Fibroblast of lung (primary cell): ENCODE data around the gene LASP1. TPM values are rescaled to one million over a fixed set of nuclear protein-coding genes. Genes with fewer than 3 reads are reported as not detected.

Experiments
- DNase-seq, 2 donors: peaks; one replicate each; pipeline versions ENCODE4 v3.0.0 to v3.0.0-alpha.2; 2010; ENCODE audit warnings: low read depth in 2 of 2
- H2AFZ ChIP-seq: 2 replicates; pipeline ENCODE4 v1.5.1; 2012; ENCODE audit warnings: low read length, control low read depth, inconsistent platforms
- H3K27ac ChIP-seq: 2 replicates; pipeline ENCODE4 v1.5.1; 2011; ENCODE audit warnings: low read length, control low read depth; ENCODE audit not compliant: insufficient read depth
- H3K27me3 ChIP-seq: 2 replicates; pipeline ENCODE4 v1.5.1; 2011; ENCODE audit warnings: mild to moderate bottlenecking, low read length; ENCODE audit not compliant: control insufficient read depth, insufficient read depth
- H3K36me3 ChIP-seq: 2 replicates; pipeline ENCODE4 v1.5.1; 2011; ENCODE audit warnings: low read length; ENCODE audit not compliant: control insufficient read depth, insufficient read depth
- H3K4me1 ChIP-seq: 2 replicates; pipeline ENCODE4 v1.5.1; 2011; ENCODE audit warnings: low read length; ENCODE audit not compliant: control insufficient read depth, insufficient read depth; ENCODE audit errors: extremely low read depth
- H3K4me2 ChIP-seq: 2 replicates; pipeline ENCODE4 v1.5.1; 2011; ENCODE audit warnings: low read length, control low read depth; ENCODE audit not compliant: insufficient read depth; ENCODE audit errors: extremely low read depth
- H3K4me3 ChIP-seq, 4 experiments: fragments of 200-600 bp in 1 of 4; sonication (generic) in 1 of 4; replicated peaks in 1 of 4; 2 replicates each; pipeline ENCODE4 v1.5.1; 2011 to 2016; ENCODE audit warnings: low read length in 4 of 4, low read depth in 3 of 4, mild to moderate bottlenecking in 3 of 4, control low read depth in 2 of 4, inconsistent platforms in 1 of 4, mixed read lengths in 1 of 4; ENCODE audit not compliant: insufficient read depth in 1 of 4; ENCODE audit errors: control extremely low read depth in 1 of 4
- H3K79me2 ChIP-seq: 2 replicates; pipeline ENCODE4 v1.5.1; 2012; ENCODE audit warnings: mild to moderate bottlenecking, low read length, inconsistent platforms; ENCODE audit not compliant: control insufficient read depth, insufficient read depth
- H3K9ac ChIP-seq: 2 replicates; pipeline ENCODE4 v1.5.1; 2011; ENCODE audit warnings: mild to moderate bottlenecking, low read length, control low read depth; ENCODE audit not compliant: insufficient read depth
- H3K9me3 ChIP-seq: 2 replicates; pipeline ENCODE4 v1.5.1; 2012; ENCODE audit warnings: low read depth, low read length; ENCODE audit not compliant: control insufficient read depth, insufficient read depth
- H4K20me1 ChIP-seq: 2 replicates; pipeline ENCODE4 v1.5.1; 2011; ENCODE audit warnings: low read length; ENCODE audit not compliant: control insufficient read depth, insufficient read depth; ENCODE audit errors: extremely low read depth
- CTCF ChIP-seq, 2 donors: IDR thresholded peaks in 1 of 2; conservative IDR thresholded peaks in 1 of 2; 1 replicate in 1 of 2; 2 replicates in 1 of 2; pipeline ENCODE4 v1.5.1; 2011 to 2012; ENCODE audit warnings: low read length in 2 of 2, control low read depth in 1 of 2, inconsistent platforms in 1 of 2, low read depth in 1 of 2, mild to moderate bottlenecking in 1 of 2
- EZH2 ChIP-seq: IDR thresholded peaks from 2 replicates; pipeline ENCODE4 v1.5.1; 2012; ENCODE audit warnings: low read length, control low read depth, mild to moderate bottlenecking; ENCODE audit errors: missing control alignments
- polyA plus RNA-seq, 2 donors: library from polyadenylated mRNA; depleted of rRNA in 1 of 2; stranded (reverse) in 1 of 2; unstranded in 1 of 2; fragments of >200 nt; gene quantifications; 2 replicates each; pipeline ENCODE4 v1.2.1, GENCODE V29; 2011 to 2012; ENCODE audit warnings: missing spikeins in 1 of 2
- total RNA-seq: library from RNA; depleted of rRNA; stranded (reverse); fragments of >200 nt; gene quantifications from 2 replicates; pipeline ENCODE4 v1.2.1, GENCODE V29; 2014

LASP1 gene
- total and polyA plus RNA-seq, 2 donors (not counting 1 experiment from before 2014, with no cell fraction given): 79.8 to 208 TPM

GRCh38 chr17:38970128-38970527 is 100.3 kb downstream of the LASP1 start:
- Histone ChIP-seq H2AFZ (no peak overlapping the region), H3K9ac (no peak overlapping the region), H3K4me2 (no peak overlapping the region), H3K27ac (no peak overlapping the region), H3K4me3 (no peak overlapping the region), H3K9me3 (no peaks in the 10 kb centered on the region), H3K27me3 (no peaks in the 10 kb centered on the region), H3K4me1 (no peaks in the 10 kb centered on the region), H4K20me1 (no peaks in the 10 kb centered on the region), H3K79me2 (no peaks in the 10 kb centered on the region), H3K36me3 (no peaks in the 10 kb centered on the region)
- TF ChIP-seq EZH2 (no peak), CTCF (conservative IDR thresholded peaks at IDR 0.05 in 1 of 2, IDR thresholded peaks at IDR 0.05 in 1 of 2; ENCODE audit: low read depth in 1 of 2, low read length in 2 of 2) (no peak)
- no peak for DNase-seq

- no peaks in the 10 kb centered on the region for H4K20me1 ChIP-seq
- TF ChIP-seq CTCF (conservative IDR thresholded peaks at IDR 0.05 in 1 of 2, IDR thresholded peaks at IDR 0.05 in 1 of 2; ENCODE audit: low read depth in 1 of 2, low read length in 2 of 2): no peak
- TF ChIP-seq EZH2: no peak
- no peaks in the 10 kb centered on the region for H3K79me2 ChIP-seq
- no peak overlapping the region for H3K9ac ChIP-seq
- no peak overlapping the region for H3K4me3 ChIP-seq
- no peak overlapping the region for H3K27ac ChIP-seq
- no peak overlapping the region for H2AFZ ChIP-seq
- H3K27me3 ChIP-seq: no peaks in the 10 kb centered on the region
- H3K9me3 ChIP-seq: no peaks in the 10 kb centered on the region
- DNase-seq: no peak
- H3K36me3 ChIP-seq: no peaks in the 10 kb centered on the region
- H3K4me2 ChIP-seq: no peak overlapping the region
- no peaks in the 10 kb centered on the region for H3K4me1 ChIP-seq
Measured at GRCh38 chr17:38970804-38971203, 100.9 kb downstream of the LASP1 start.

Other genes starting within 250 kb of the LASP1 start
- gene EPOP, start 195.1 kb upstream of the LASP1 start, total RNA-seq: 0.26 and 0.33 TPM in 2 replicates
- gene EPOP, start 195.1 kb upstream of the LASP1 start, polyA plus RNA-seq: 0.14 and 0.24 TPM in 2 replicates
- 17.7 and 20.0 TPM in 2 replicates for gene MLLT6, start 164.8 kb upstream of the LASP1 start, total RNA-seq
- gene MLLT6, start 164.8 kb upstream of the LASP1 start, polyA plus RNA-seq: 14.3 and 15.4 TPM in 2 replicates
- gene CISD3, start 139.7 kb upstream of the LASP1 start, total RNA-seq: 4.0 and 4.4 TPM in 2 replicates
- 5.7 and 7.6 TPM in 2 replicates for gene CISD3, start 139.7 kb upstream of the LASP1 start, polyA plus RNA-seq
- gene PCGF2, start 121.7 kb upstream of the LASP1 start, total RNA-seq: 2.3 and 4.0 TPM in 2 replicates
- 8.0 and 10.5 TPM in 2 replicates for gene PCGF2, start 121.7 kb upstream of the LASP1 start, polyA plus RNA-seq
- 215 and 299 TPM in 2 replicates for gene PSMB3, start 117.3 kb upstream of the LASP1 start, total RNA-seq
- 210 and 334 TPM in 2 replicates for gene PSMB3, start 117.3 kb upstream of the LASP1 start, polyA plus RNA-seq
- 38.5 and 43.8 TPM in 2 replicates for gene PIP4K2B, start 70.5 kb upstream of the LASP1 start, total RNA-seq
- gene PIP4K2B, start 70.5 kb upstream of the LASP1 start, polyA plus RNA-seq: 30.6 and 33.5 TPM in 2 replicates
- gene CWC25, start 44.7 kb upstream of the LASP1 start, total RNA-seq: 9.8 and 10.9 TPM in 2 replicates
- 14.4 and 15.6 TPM in 2 replicates for gene CWC25, start 44.7 kb upstream of the LASP1 start, polyA plus RNA-seq
- 1,552 and 2,520 TPM in 2 replicates for gene RPL23, start 16.3 kb upstream of the LASP1 start, total RNA-seq
- gene RPL23, start 16.3 kb upstream of the LASP1 start, polyA plus RNA-seq: 2,492 and 2,693 TPM in 2 replicates
- under 0.01 and 0.17 TPM in 2 replicates for gene FBXO47, start 97.3 kb downstream of the LASP1 start, total RNA-seq
- 0.05 TPM in 1 of 2 replicates, not detected in the other for gene FBXO47, start 97.3 kb downstream of the LASP1 start, polyA plus RNA-seq